ENCODE results near the gene PCA3. TPM values are rescaled to one million over a fixed set of nuclear protein-coding genes. Genes with fewer than 3 reads are reported as not detected.

Gene PCA3
- polyA plus RNA-seq, 2 of the 4 experiments (the other 2 are of a cell fraction) = not detected

DNA sequence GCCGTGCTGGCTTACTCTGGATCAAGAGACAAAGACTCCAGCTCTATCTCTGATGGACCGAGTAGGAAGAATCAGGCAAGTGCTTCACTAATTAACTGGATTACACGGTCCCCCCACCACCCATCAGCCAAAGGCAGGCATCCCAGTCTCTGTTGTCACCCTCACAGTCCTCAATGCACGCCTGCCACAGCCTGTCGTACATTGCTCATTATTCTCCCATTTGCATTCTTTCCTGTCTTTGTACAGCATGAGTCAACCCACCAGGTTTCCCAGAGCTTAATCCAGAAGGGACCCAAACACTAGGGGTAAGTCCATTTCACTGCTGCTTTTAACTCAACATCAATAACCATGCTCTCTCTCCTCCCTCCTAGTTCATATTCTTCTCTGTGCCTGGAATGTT lies 44.4 kb downstream of the PCA3 start:
- CTCF ChIA-PET = interaction anchor here (1.3 to 12.7 kb wide), 5 partner anchors 14 to 343 kb away, joined by 4 to 309 read pairs (median 5); no protein-coding TSS in a partner anchor
- POLR2A ChIA-PET = no interaction called here

DNA sequence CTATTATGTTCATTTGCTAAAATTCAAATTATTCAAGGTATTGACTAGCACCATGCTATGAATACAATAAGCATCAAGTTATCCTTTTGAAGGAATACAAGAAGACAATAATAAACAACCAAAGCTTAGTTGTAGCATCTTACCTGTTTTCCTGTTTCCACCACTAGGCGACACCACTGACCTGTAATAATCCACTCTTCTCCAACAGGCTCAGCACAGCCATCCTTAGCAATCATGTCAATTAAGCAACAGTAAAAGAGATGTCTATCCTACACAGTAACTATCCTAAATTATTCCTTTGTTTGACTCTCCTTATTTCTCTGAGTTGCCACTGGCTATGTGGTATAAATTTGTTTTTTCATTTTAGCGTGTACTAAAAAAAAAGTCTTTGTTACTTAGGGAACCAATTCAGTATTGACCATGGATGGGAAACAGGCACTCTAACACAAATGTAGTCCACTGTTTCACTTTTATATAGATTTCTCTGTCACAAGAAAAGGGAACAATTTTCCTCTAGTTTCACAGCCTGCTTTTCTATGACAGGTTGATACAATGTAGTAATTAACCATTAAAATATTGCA lies 46.2 kb downstream of the PCA3 start:
- H3K27ac ChIP-seq = no peak overlapping the region
- H3K4me1 ChIP-seq = no peaks in the 10 kb centered on the region
- WGBS (ENCODE audit: missing lambda C conversion rate) = 1% methylated on average over 2 of the region's 2 CpGs
- ChIA-PET CTCF (interaction anchor here (0.6 to 12.7 kb wide), 42 partner anchors 9 to 342 kb away, joined by 3 to 309 read pairs (median 4); partner anchors contain the start of gene FOXB2), POLR2A (interaction anchor here (1.0 kb wide), 1 partner anchor 340 kb away, joined by 4 read pairs; no protein-coding TSS in a partner anchor)
- FAIRE-seq (peak; percentile 73), ATAC-seq (peak; percentile 95 to 96), DNase-seq (ENCODE audit: low read depth in 1 of 2, low spot score in 1 of 2) (peak; percentile 8 to 73)
- H3K4me3 ChIP-seq = no peak overlapping the region
- TF ChIP-seq HDAC2 (IDR thresholded peaks at IDR 0.05) = no peak
- TF ChIP-seq GATA3 (IDR thresholded peaks at IDR 0.05; ENCODE audit: borderline replicate concordance) = no peak
- TF ChIP-seq, protein P1, sequence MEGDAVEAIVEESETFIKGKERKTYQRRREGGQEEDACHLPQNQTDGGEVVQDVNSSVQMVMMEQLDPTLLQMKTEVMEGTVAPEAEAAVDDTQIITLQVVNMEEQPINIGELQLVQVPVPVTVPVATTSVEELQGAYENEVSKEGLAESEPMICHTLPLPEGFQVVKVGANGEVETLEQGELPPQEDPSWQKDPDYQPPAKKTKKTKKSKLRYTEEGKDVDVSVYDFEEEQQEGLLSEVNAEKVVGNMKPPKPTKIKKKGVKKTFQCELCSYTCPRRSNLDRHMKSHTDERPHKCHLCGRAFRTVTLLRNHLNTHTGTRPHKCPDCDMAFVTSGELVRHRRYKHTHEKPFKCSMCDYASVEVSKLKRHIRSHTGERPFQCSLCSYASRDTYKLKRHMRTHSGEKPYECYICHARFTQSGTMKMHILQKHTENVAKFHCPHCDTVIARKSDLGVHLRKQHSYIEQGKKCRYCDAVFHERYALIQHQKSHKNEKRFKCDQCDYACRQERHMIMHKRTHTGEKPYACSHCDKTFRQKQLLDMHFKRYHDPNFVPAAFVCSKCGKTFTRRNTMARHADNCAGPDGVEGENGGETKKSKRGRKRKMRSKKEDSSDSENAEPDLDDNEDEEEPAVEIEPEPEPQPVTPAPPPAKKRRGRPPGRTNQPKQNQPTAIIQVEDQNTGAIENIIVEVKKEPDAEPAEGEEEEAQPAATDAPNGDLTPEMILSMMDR (IDR thresholded peaks at IDR 0.05) = peak; percentile 98
- TF ChIP-seq NR3C1 (IDR thresholded peaks at IDR 0.05) = no peak
- no peak for TF ChIP-seq RCOR1 (IDR thresholded peaks at IDR 0.05; ENCODE audit: low read depth, low read length)
- 0 out of 4 replicates have a peak, but pooled peaks of 1 of the 2 experiments have one; percentile 7 for TF ChIP-seq CEBPB (IDR thresholded peaks at IDR 0.05)
- no peak for TF ChIP-seq CHD4 (IDR thresholded peaks at IDR 0.05; ENCODE audit: borderline replicate concordance)
- TF ChIP-seq, protein P2, sequence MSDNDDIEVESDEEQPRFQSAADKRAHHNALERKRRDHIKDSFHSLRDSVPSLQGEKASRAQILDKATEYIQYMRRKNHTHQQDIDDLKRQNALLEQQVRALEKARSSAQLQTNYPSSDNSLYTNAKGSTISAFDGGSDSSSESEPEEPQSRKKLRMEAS (IDR thresholded peaks at IDR 0.05) = no peak
- no peak for TF ChIP-seq HOXA7 (CRISPR knock-in tag; IDR thresholded peaks at IDR 0.05)
- TF ChIP-seq RAD21 (conservative IDR thresholded peaks at IDR 0.05 in 1 of 2, IDR thresholded peaks at IDR 0.05 in 1 of 2) = peak; percentile 97 to 99
- no peak for TF ChIP-seq FOSL2 (IDR thresholded peaks at IDR 0.05)
- TF ChIP-seq FOSL2 (CRISPR knock-in tag; IDR thresholded peaks at IDR 0.05) = no peak
- no peak for TF ChIP-seq REST (IDR thresholded peaks at IDR 0.05)
- TF ChIP-seq SMC3 (IDR thresholded peaks at IDR 0.05) = peak; percentile 98
- H3K4me2 ChIP-seq = no peak overlapping the region
- H3K9me3 ChIP-seq = no peaks in the 10 kb centered on the region

More for the DNA sequence above, 44.4 kb downstream of the PCA3 start:
- Histone ChIP-seq H3K4me3 (no peak overlapping the region), H3K27ac (no peak overlapping the region), H3K4me2 (no peak overlapping the region), H3K9me3 (no peaks in the 10 kb centered on the region), H3K4me1 (no peaks in the 10 kb centered on the region)
- no peak for TF ChIP-seq ZC3H11A (IDR thresholded peaks at IDR 0.05)
- no peak for TF ChIP-seq MAFK (IDR thresholded peaks at IDR 0.05; ENCODE audit: partially characterized antibody)
- TF ChIP-seq, protein P3, sequence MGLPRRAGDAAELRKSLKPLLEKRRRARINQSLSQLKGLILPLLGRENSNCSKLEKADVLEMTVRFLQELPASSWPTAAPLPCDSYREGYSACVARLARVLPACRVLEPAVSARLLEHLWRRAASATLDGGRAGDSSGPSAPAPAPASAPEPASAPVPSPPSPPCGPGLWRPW (IDR thresholded peaks at IDR 0.05) = no peak
- TF ChIP-seq HDAC2 (IDR thresholded peaks at IDR 0.05) = no peak
- TF ChIP-seq NFE2L2 (conservative IDR thresholded peaks at IDR 0.05; ENCODE audit: low read length) = no peak
- TF ChIP-seq FOSB (CRISPR knock-in tag; IDR thresholded peaks at IDR 0.05) = no peak
- TF ChIP-seq BHLHE40 (IDR thresholded peaks at IDR 0.05; ENCODE audit: low read depth, low read length) = no peak
- no peak for TF ChIP-seq ZSCAN20 (CRISPR knock-in tag; IDR thresholded peaks at IDR 0.05)
- no peak for TF ChIP-seq SMC3 (IDR thresholded peaks at IDR 0.05)
- no peak for TF ChIP-seq GATA3 (IDR thresholded peaks at IDR 0.05; ENCODE audit: borderline replicate concordance)
- no peak for TF ChIP-seq TFCP2L1 (CRISPR knock-in tag; IDR thresholded peaks at IDR 0.05)
- TF ChIP-seq, protein P4, sequence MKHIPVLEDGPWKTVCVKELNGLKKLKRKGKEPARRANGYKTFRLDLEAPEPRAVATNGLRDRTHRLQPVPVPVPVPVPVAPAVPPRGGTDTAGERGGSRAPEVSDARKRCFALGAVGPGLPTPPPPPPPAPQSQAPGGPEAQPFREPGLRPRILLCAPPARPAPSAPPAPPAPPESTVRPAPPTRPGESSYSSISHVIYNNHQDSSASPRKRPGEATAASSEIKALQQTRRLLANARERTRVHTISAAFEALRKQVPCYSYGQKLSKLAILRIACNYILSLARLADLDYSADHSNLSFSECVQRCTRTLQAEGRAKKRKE (CRISPR knock-in tag; IDR thresholded peaks at IDR 0.05; ENCODE audit: low read depth) = no peak
- TF ChIP-seq RFX5 (IDR thresholded peaks at IDR 0.05) = no peak
- no peak for TF ChIP-seq RNF2 (IDR thresholded peaks at IDR 0.05; ENCODE audit: borderline replicate concordance, low read depth)
- TF ChIP-seq HEYL (CRISPR knock-in tag; IDR thresholded peaks at IDR 0.05) = no peak
- TF ChIP-seq CHD4 (IDR thresholded peaks at IDR 0.05; ENCODE audit: borderline replicate concordance) = no peak
- no peak for TF ChIP-seq HOXB5 (CRISPR knock-in tag; IDR thresholded peaks at IDR 0.05)
- TF ChIP-seq SREBF2 (IDR thresholded peaks at IDR 0.05) = no peak
- TF ChIP-seq, protein P5, sequence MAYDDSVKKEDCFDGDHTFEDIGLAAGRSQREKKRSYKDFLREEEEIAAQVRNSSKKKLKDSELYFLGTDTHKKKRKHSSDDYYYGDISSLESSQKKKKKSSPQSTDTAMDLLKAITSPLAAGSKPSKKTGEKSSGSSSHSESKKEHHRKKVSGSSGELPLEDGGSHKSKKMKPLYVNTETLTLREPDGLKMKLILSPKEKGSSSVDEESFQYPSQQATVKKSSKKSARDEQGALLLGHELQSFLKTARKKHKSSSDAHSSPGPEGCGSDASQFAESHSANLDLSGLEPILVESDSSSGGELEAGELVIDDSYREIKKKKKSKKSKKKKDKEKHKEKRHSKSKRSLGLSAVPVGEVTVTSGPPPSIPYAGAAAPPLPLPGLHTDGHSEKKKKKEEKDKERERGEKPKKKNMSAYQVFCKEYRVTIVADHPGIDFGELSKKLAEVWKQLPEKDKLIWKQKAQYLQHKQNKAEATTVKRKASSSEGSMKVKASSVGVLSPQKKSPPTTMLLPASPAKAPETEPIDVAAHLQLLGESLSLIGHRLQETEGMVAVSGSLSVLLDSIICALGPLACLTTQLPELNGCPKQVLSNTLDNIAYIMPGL (CRISPR knock-in tag; IDR thresholded peaks at IDR 0.05; ENCODE audit: borderline replicate concordance) = no peak
- ATAC-seq (no peak), DNase-seq (ENCODE audit: low read depth in 1 of 2, low spot score in 1 of 2) (no peak), FAIRE-seq (no peak)
- WGBS (ENCODE audit: missing lambda C conversion rate) = 8% methylated on average over 5 of the region's 5 CpGs
